GM12801 (cell line): Measurements from ENCODE around the gene SRC.

Experiments used
- TF ChIP-seq, protein P1 (sequence below): IDR thresholded peaks from one replicate; pipeline ENCODE4 v1.5.1; 2011; ENCODE audit warnings: control low read depth; ENCODE audit not compliant: insufficient read length; ENCODE audit errors: extremely low read depth

SRC gene

DNA sequence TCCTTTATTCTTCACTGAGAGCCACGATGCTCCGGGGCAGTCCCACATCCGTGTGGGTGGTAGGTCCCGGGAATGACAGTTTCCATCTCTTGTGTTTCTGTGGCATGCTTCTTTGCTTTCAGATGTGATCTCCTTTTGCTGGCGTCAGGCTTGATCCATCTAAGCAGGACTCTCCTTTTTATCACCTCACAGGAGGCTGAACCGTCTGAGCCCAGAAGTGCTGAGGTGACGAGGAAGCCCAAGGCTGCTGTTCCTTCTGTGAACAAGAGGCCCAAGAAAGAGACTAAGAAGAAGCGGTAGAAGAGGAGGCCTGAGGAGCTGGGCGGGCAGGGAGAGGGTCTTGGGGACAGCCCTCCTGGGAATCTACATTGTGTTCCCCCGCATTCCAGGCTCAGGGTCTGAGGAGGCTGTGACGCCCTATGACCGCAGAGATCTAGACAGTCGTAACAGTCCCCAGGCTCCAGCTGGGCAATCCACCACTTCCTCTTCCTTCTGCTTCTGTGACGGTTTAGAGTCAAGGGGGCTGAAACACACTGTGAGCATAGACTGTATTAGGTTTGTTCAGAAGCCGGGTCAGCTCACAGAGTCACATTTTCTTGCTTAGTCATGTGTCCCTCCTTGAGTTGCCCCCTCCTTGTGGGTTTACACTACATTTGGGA, 29.7 kb upstream of the SRC start:
- TF ChIP-seq, protein P1, sequence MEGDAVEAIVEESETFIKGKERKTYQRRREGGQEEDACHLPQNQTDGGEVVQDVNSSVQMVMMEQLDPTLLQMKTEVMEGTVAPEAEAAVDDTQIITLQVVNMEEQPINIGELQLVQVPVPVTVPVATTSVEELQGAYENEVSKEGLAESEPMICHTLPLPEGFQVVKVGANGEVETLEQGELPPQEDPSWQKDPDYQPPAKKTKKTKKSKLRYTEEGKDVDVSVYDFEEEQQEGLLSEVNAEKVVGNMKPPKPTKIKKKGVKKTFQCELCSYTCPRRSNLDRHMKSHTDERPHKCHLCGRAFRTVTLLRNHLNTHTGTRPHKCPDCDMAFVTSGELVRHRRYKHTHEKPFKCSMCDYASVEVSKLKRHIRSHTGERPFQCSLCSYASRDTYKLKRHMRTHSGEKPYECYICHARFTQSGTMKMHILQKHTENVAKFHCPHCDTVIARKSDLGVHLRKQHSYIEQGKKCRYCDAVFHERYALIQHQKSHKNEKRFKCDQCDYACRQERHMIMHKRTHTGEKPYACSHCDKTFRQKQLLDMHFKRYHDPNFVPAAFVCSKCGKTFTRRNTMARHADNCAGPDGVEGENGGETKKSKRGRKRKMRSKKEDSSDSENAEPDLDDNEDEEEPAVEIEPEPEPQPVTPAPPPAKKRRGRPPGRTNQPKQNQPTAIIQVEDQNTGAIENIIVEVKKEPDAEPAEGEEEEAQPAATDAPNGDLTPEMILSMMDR: no peak

DNA sequence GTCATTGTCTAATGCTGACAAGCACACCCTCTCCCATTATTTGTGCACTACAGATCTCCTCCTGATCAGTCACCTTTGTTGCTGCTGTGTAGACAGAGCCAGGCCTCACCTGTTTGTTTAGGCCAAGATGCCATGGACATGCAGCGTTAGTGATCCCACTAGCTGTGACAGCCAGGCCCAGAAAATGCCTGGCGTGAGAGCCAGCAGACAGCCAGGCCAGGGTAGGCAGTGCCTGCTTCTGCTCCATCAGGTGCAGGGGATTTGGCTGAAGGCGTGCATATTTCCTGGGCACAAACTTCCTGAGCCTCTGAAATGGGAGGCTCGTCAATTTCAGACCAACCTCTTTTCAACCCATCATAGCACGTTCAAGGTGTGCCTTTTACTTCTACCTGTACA, 29.2 kb upstream of the SRC start:
- TF ChIP-seq, protein P1: no peak

DNA sequence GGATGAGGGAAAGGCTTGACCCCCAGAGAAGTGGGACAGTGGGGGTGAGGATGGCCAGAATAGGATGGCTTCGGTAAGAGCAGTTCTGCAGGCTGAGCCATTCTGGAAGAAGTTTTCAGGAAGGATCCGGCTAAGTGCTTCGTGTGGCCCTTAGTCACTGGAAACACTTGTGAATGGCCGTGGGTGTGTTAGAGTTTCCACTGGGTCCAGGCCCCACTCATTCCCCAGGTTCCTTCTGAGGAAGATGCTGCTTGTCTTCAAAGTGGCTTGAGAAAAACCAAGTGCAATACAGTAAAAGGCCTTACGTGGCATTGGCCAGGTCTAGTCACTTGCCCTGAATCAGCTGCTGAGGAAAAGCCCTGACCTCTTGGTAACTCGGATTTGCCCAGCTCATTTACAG, 28.6 kb upstream of the SRC start:
- TF ChIP-seq, protein P1: no peak

- TF ChIP-seq, protein P1: no peak
Observed at GRCh38 chr20:37317994-37318640, 27.8 kb upstream of the SRC start.

GRCh38 chr20:37319151-37319671, 26.7 kb upstream of the SRC start:
- TF ChIP-seq, protein P1: no peak

DNA sequence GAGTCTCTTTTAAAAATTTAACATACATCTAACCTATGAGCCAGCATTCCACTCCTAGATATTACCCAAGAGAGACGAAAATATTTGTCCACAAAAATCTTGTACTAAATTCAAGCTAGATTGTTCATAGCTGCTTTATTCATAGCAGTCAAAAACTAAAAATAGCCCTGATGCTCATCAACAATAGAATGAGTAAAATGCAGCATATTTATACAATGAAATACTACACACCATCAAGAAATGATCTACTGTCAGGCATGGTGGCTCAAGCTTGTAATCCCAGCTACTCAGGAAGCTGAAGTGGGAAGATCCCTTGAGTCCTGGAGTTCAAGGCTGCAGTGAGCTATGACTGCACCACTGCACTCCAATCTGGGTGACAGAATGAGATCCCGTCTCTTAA, 22.0 kb upstream of the SRC start:
- TF ChIP-seq, protein P1: no peak

DNA sequence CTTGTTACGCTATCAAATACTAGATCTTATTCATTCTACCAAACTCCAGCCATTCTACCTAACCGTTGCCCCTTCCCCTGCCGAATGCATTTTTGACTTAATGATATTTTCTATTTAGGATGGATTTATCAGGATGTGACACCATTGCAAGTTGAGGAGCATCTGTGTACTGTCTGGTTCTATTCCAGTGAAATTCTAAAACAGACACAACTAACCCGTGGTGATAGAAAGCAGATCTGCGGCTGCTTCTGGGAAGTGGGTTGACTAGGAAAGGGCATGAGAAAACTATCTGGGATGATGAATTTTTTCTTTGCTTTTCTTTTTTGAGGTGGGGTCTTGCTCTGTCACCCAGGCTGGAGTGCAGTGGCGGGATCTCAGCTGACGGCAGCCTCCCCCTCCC, 20.7 kb upstream of the SRC start:
- TF ChIP-seq, protein P1: no peak
